Mucosa of stomach (tissue), 1 donor: ENCODE measurements around the gene MAN1B1.
A peak's percentile ranks its signal among the peaks of the same experiment; 100 is the strongest.
"Not testable (repeated sequence)": the region's sequence is repeated elsewhere in the genome, so short reads cannot be mapped to it uniquely, and the experiment has no call there.

Experiments
- H3K27me3 ChIP-seq: one replicate; pipeline ENCODE4 v1.7.0; 2013; ENCODE audit warnings: mild to moderate bottlenecking, low read length; ENCODE audit not compliant: control insufficient read depth, insufficient read depth
- H3K36me3 ChIP-seq: one replicate; pipeline ENCODE4 v1.7.0; 2013; ENCODE audit warnings: low read length; ENCODE audit not compliant: control insufficient read depth, insufficient read depth
- H3K4me1 ChIP-seq: one replicate; pipeline ENCODE4 v1.7.0; 2013; ENCODE audit warnings: mild to moderate bottlenecking, low read length; ENCODE audit not compliant: control insufficient read depth, insufficient read depth
- H3K4me3 ChIP-seq: one replicate; pipeline ENCODE4 v1.7.0; 2013; ENCODE audit warnings: low read length
- H3K9ac ChIP-seq: one replicate; pipeline ENCODE4 v1.7.0; 2013; ENCODE audit warnings: mild to moderate bottlenecking, low read length, moderate library complexity
- H3K9me3 ChIP-seq: one replicate; pipeline ENCODE4 v1.7.0; 2013; ENCODE audit warnings: mild to moderate bottlenecking, low read length, moderate library complexity; ENCODE audit not compliant: control insufficient read depth
- donor health status: Pancreatic carcinoma.

MAN1B1 gene

GRCh38 chr9:137054932-137055384 is 31.8 kb upstream of the MAN1B1 start:
- H3K9ac ChIP-seq = peak overlapping the region; percentile 73
- peaks cover 18% of the 10 kb centered on the region for H3K27me3 ChIP-seq
- no peaks in the 10 kb centered on the region for H3K36me3 ChIP-seq
- H3K4me3 ChIP-seq = no peak overlapping the region
- peaks cover 44% of the 10 kb centered on the region for H3K4me1 ChIP-seq
- H3K9me3 ChIP-seq = no peaks in the 10 kb centered on the region

- Histone ChIP-seq H3K4me3 (no peak overlapping the region), H3K36me3 (no peaks in the 10 kb centered on the region), H3K4me1 (peaks cover 44% of the 10 kb centered on the region), H3K27me3 (peaks cover 17% of the 10 kb centered on the region), H3K9me3 (no peaks in the 10 kb centered on the region), H3K9ac (peak overlapping the region; percentile 73)
These were observed 31.1 kb upstream of the MAN1B1 start for GRCh38 chr9:137055385-137056364.

- Histone ChIP-seq H3K27me3 (peaks cover 17% of the 10 kb centered on the region), H3K4me3 (no peak overlapping the region), H3K9ac (no peak overlapping the region), H3K4me1 (peaks cover 44% of the 10 kb centered on the region), H3K9me3 (no peaks in the 10 kb centered on the region), H3K36me3 (no peaks in the 10 kb centered on the region)
These were observed 29.9 kb upstream of the MAN1B1 start for GRCh38 chr9:137056739-137057415.

GRCh38 chr9:137057545-137057944 is 29.2 kb upstream of the MAN1B1 start:
- no peaks in the 10 kb centered on the region for H3K9me3 ChIP-seq
- H3K4me1 ChIP-seq = peaks cover 44% of the 10 kb centered on the region
- H3K27me3 ChIP-seq = peaks cover 12% of the 10 kb centered on the region
- no peak overlapping the region for H3K9ac ChIP-seq
- H3K36me3 ChIP-seq = no peaks in the 10 kb centered on the region
- H3K4me3 ChIP-seq = no peak overlapping the region

GRCh38 chr9:137058521-137059234 is 28.1 kb upstream of the MAN1B1 start:
- no peaks in the 10 kb centered on the region for H3K36me3 ChIP-seq
- H3K9me3 ChIP-seq = no peaks in the 10 kb centered on the region
- H3K4me1 ChIP-seq = peaks cover 36% of the 10 kb centered on the region
- H3K9ac ChIP-seq = no peak overlapping the region
- peaks cover 4% of the 10 kb centered on the region for H3K27me3 ChIP-seq
- H3K4me3 ChIP-seq = no peak overlapping the region

GRCh38 chr9:137062384-137062783 is 24.4 kb upstream of the MAN1B1 start:
- Histone ChIP-seq H3K27me3 (no peaks in the 10 kb centered on the region), H3K4me3 (no peak overlapping the region), H3K9ac (no peak overlapping the region), H3K9me3 (no peaks in the 10 kb centered on the region), H3K36me3 (no peaks in the 10 kb centered on the region), H3K4me1 (peaks cover 17% of the 10 kb centered on the region)

- not testable (repeated sequence) for H3K9me3 ChIP-seq, H3K4me3 ChIP-seq, H3K36me3 ChIP-seq, H3K9ac ChIP-seq, H3K27me3 ChIP-seq
- peaks cover 15% of the 10 kb centered on the region for H3K4me1 ChIP-seq
These were observed 24.0 kb upstream of the MAN1B1 start for GRCh38 chr9:137062798-137063197.

- Histone ChIP-seq H3K9ac (no peak overlapping the region), H3K4me3 (no peak overlapping the region), H3K27me3 (peaks cover 6% of the 10 kb centered on the region), H3K4me1 (peaks cover 21% of the 10 kb centered on the region), H3K36me3 (no peaks in the 10 kb centered on the region), H3K9me3 (no peaks in the 10 kb centered on the region)
These were observed 23.3 kb upstream of the MAN1B1 start for GRCh38 chr9:137063311-137064026.

GRCh38 chr9:137064027-137064879 is 22.5 kb upstream of the MAN1B1 start:
- H3K9me3 ChIP-seq = no peaks in the 10 kb centered on the region
- H3K4me1 ChIP-seq = peaks cover 29% of the 10 kb centered on the region
- no peaks in the 10 kb centered on the region for H3K36me3 ChIP-seq
- no peak overlapping the region for H3K4me3 ChIP-seq
- no peak overlapping the region for H3K9ac ChIP-seq
- peaks cover 9% of the 10 kb centered on the region for H3K27me3 ChIP-seq

- H3K36me3 ChIP-seq = no peaks in the 10 kb centered on the region
- H3K9ac ChIP-seq = no peak overlapping the region
These were observed 22.0 kb upstream of the MAN1B1 start for GRCh38 chr9:137064880-137065164.

More at GRCh38 chr9:137064880-137065164, 22.0 kb upstream of the MAN1B1 start:
- Histone ChIP-seq H3K4me1 (peaks cover 33% of the 10 kb centered on the region), H3K4me3 (no peak overlapping the region), H3K27me3 (peaks cover 13% of the 10 kb centered on the region), H3K9me3 (no peaks in the 10 kb centered on the region)
